ENCODE results near the gene PYCR2.
A peak's percentile ranks its signal among the peaks of the same experiment; 100 is the strongest.

The PYCR2 gene

GRCh38 chr1:225917536-225917935 lies 6.5 kb downstream of the PYCR2 start:
- DNase-seq: no peak

GRCh38 chr1:225917101-225917500 lies 6.9 kb downstream of the PYCR2 start:
- no peak for DNase-seq

- DNase-seq: no peak
Measured at GRCh38 chr1:225915538-225915991, 8.5 kb downstream of the PYCR2 start.

- no peak for DNase-seq
Measured at GRCh38 chr1:225914947-225915346, 9.1 kb downstream of the PYCR2 start.

- DNase-seq: no peak
Measured at GRCh38 chr1:225914391-225914790, 9.7 kb downstream of the PYCR2 start.

- peak; percentile 74 for DNase-seq
Measured at GRCh38 chr1:225911191-225912130, 12.6 kb downstream of the PYCR2 start.

- no peak for DNase-seq
Measured at GRCh38 chr1:225909477-225909876, 14.6 kb downstream of the PYCR2 start.

- no peak for DNase-seq
Measured at GRCh38 chr1:225908773-225909172, 15.3 kb downstream of the PYCR2 start.

GRCh38 chr1:225908013-225908640 lies 15.9 kb downstream of the PYCR2 start:
- no peak for DNase-seq

GRCh38 chr1:225907341-225907740 lies 16.7 kb downstream of the PYCR2 start:
- DNase-seq: no peak

GRCh38 chr1:225906467-225906866 lies 17.6 kb downstream of the PYCR2 start:
- DNase-seq: no peak

- DNase-seq: no peak
Measured at GRCh38 chr1:225903623-225904022, 20.4 kb downstream of the PYCR2 start.

GRCh38 chr1:225899044-225899925 lies 24.8 kb downstream of the PYCR2 start:
- DNase-seq: no peak

GRCh38 chr1:225897595-225898514 lies 26.2 kb downstream of the PYCR2 start:
- DNase-seq: no peak

GRCh38 chr1:225896937-225897549 lies 27.0 kb downstream of the PYCR2 start:
- DNase-seq: no peak

GRCh38 chr1:225896494-225896893 lies 27.6 kb downstream of the PYCR2 start:
- no peak for DNase-seq

- no peak for DNase-seq
Measured at GRCh38 chr1:225892307-225892706, 31.7 kb downstream of the PYCR2 start.

GRCh38 chr1:225891229-225891972 lies 32.6 kb downstream of the PYCR2 start:
- DNase-seq: no peak

- no peak for DNase-seq
Measured at GRCh38 chr1:225890346-225891228, 33.5 kb downstream of the PYCR2 start.

GRCh38 chr1:225889743-225890142 lies 34.3 kb downstream of the PYCR2 start:
- no peak for DNase-seq

Measured in right hindlimb (tissue), 1 donor.